Cardiac muscle cell (in vitro differentiated cells and primary cell): ENCODE data around the gene KDF1. TPM values are rescaled to one million over a fixed set of nuclear protein-coding genes. Genes with fewer than 3 reads are reported as not detected.

Source experiments
- DNase-seq, 2 donors: peaks; one replicate each; pipeline versions ENCODE4 v3.0.0 to v3.0.0-alpha.2; 2010 to 2017; ENCODE audit warnings: low read depth in 1 of 2, low spot score in 1 of 2
- H3K27ac ChIP-seq: fragments of 200-600 bp; sonication (generic); 2 replicates; pipeline ENCODE4 v1.5.1; 2016
- H3K27me3 ChIP-seq: fragments of 200-600 bp; sonication (generic); 2 replicates; pipeline ENCODE4 v1.6.0; 2016; ENCODE audit warnings: control low read depth
- H3K36me3 ChIP-seq: fragments of 200-600 bp; sonication (generic); 2 replicates; pipeline ENCODE4 v1.5.1; 2016; ENCODE audit warnings: control low read depth
- H3K4me1 ChIP-seq: fragments of 200-600 bp; sonication (generic); 2 replicates; pipeline ENCODE4 v1.8.1; 2017; ENCODE audit warnings: low read depth, mild to moderate bottlenecking, mixed run types
- H3K4me3 ChIP-seq: fragments of 200-600 bp; sonication (generic); 2 replicates; pipeline ENCODE4 v1.5.1; 2016; ENCODE audit warnings: mild to moderate bottlenecking
- H3K9me3 ChIP-seq: fragments of 200-600 bp; sonication (generic); 2 replicates; pipeline ENCODE4 v1.5.1; 2017; ENCODE audit warnings: low read depth, mild to moderate bottlenecking, control low read depth
- CTCF ChIP-seq: IDR thresholded peaks from 2 replicates; pipeline ENCODE4 v1.5.1; 2012; ENCODE audit warnings: low read depth, mild to moderate bottlenecking, low read length
- polyA plus RNA-seq: library from polyadenylated mRNA; unstranded; fragments of >200 nt; fragmentation: Nextera tagmentation; extraction: Ambion mirVana; gene quantifications from 2 replicates; pipeline ENCODE4 v1.2.1, GENCODE V29; 2016
- total RNA-seq: library from RNA; depleted of rRNA; stranded (reverse); fragments of >200 nt; gene quantifications from 2 replicates; pipeline ENCODE4 v1.2.3, GENCODE V29; 2016

KDF1 gene
- total and polyA plus RNA-seq, 2 experiments from 2014 or later = 0.35 to 0.63 TPM

DNA sequence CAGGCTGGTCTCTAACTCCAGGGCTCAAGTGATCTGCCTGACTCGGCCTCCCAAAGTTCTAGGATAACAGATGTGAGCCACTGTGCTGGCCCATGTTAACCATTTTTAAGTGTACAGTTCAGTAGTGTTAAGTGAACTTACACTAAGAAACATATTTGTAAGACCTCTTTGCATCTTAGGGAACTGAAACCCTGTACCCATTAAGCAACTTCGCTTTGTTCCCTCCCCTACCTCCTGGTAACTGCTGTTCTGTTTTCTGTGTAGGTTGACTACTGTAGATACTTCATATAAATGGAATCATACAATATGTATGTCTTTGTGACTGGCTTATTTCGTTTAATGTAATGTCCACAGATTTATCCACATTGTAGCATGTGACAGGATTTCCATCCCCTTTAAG is 27.7 kb downstream of the KDF1 start:
- DNase-seq = no peak
- no peaks in the 10 kb centered on the region for H3K27me3 ChIP-seq
- H3K4me3 ChIP-seq = no peak overlapping the region
- no peaks in the 10 kb centered on the region for H3K4me1 ChIP-seq
- peaks cover 19% of the 10 kb centered on the region for H3K36me3 ChIP-seq
- H3K27ac ChIP-seq = no peak overlapping the region
- no peak for TF ChIP-seq CTCF
- no peaks in the 10 kb centered on the region for H3K9me3 ChIP-seq

DNA sequence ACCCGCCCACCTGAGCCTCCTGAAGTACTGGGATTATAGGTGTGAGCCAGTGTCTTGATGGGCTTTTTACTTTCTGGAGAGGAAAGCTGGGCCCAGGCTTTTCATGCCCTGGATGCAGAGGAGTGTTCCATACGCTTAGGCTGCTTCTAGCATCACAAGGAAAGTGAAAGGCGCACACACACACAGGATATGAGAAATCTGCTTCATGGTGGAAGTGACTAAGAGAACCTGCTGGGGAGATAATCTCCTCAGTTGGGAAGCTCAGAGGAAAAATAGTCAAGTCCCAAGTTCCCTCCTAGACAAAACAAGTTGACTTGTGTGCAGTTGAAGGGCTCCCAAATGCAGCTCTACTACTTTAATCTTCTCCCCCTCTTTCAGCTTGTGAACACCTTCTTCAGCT is 36.6 kb downstream of the KDF1 start:
- Histone ChIP-seq H3K27ac (no peak overlapping the region), H3K36me3 (peaks cover 27% of the 10 kb centered on the region), H3K4me1 (peaks cover 9% of the 10 kb centered on the region), H3K9me3 (no peaks in the 10 kb centered on the region), H3K4me3 (no peak overlapping the region), H3K27me3 (no peaks in the 10 kb centered on the region)
- TF ChIP-seq CTCF = no peak
- DNase-seq = peak in 1 of 2 donors; percentile 26

- no peak overlapping the region for H3K27ac ChIP-seq
- H3K4me3 ChIP-seq = peak overlapping the region; percentile 45
- no peaks in the 10 kb centered on the region for H3K27me3 ChIP-seq
- TF ChIP-seq CTCF = no peak
- peaks cover 9% of the 10 kb centered on the region for H3K4me1 ChIP-seq
- no peaks in the 10 kb centered on the region for H3K9me3 ChIP-seq
- DNase-seq = no peak
- H3K36me3 ChIP-seq = peaks cover 24% of the 10 kb centered on the region
These were observed 37.4 kb downstream of the KDF1 start for GRCh38 chr1:26922901-26923300.

- H3K4me1 ChIP-seq = peaks cover 9% of the 10 kb centered on the region
- H3K9me3 ChIP-seq = no peaks in the 10 kb centered on the region
- no peaks in the 10 kb centered on the region for H3K27me3 ChIP-seq
- no peak for TF ChIP-seq CTCF
- no peak for DNase-seq
- H3K27ac ChIP-seq = peak overlapping the region; percentile 74
- peak overlapping the region; percentile 45 for H3K4me3 ChIP-seq
- H3K36me3 ChIP-seq = peaks cover 19% of the 10 kb centered on the region
These were observed 37.9 kb downstream of the KDF1 start for GRCh38 chr1:26922431-26922729.

DNA sequence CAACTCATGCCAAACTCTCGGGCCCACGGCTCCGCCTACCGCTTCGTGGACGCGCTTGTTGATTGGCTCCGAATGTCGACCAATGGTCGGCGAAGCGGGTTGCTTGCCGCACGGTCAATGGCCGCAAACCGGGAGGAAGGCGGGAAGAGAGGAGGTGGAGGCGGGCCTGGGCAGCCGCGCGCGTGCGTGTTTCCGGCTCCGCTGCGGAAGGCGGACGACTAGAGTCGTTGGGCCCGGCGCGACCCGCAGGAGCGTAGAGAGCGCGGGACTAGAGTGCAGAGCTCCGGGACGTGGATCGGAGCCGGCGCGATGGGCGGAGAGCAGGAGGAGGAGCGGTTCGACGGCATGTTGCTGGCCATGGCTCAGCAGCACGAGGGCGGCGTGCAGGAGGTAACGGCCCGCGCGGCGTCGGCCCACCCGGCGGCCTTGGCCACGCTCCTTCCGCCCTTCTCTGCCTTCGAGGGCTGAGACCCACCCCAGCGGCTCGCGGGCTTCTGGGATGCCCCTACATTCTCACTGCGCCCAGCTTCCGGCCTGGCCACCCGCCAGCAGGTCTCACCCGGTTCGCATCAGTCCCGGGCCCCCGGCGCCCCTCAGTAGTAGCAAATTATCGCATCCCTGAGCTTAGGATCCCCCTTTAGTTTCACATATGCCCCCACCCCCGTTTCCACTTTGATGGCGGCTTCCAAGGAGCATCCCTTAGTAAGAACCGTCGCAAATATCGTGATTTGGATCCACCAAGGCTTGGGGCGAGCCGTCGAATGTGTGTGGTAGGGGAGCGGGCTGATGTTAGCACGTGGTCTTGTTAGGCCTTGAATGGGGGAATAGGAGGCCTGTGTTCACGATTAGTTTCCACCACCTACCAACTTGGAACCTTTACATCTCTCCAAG is 38.5 kb downstream of the KDF1 start, which contains the start of gene NUDC:
Gene NUDC, plus strand, starts transcription at position 204 of the 891 bp plus-strand sequence. Its CDS starts 106 bp downstream, at position 310.
- H3K27ac ChIP-seq = peak within 1 kb of the TSS; percentile 74

More for the DNA sequence above, 38.5 kb downstream of the KDF1 start, which contains the start of gene NUDC:
- Histone ChIP-seq H3K9me3 (no peaks in the 10 kb centered on the region), H3K4me1 (peaks cover 9% of the 10 kb centered on the region), H3K4me3 (peak within 1 kb of the TSS; percentile 45), H3K36me3 (peaks cover 18% of the 10 kb centered on the region), H3K27me3 (no peaks in the 10 kb centered on the region)
- peak; percentile 98 for DNase-seq
- TF ChIP-seq CTCF = no peak
